Mesenteric fat pad (tissue), 1 donor: ENCODE results near the gene PNMA8B. TPM values are rescaled to one million over a fixed set of nuclear protein-coding genes. Genes with fewer than 3 reads are reported as not detected.
A peak's percentile ranks its signal among the peaks of the same experiment; 100 is the strongest.
"Not testable (repeated sequence)": the region's sequence is repeated elsewhere in the genome, so short reads cannot be mapped to it uniquely, and the experiment has no call there.

Source experiments
- DNase-seq: peaks from one replicate; pipeline ENCODE4 v3.0.0-alpha.2; 2020; ENCODE audit warnings: low spot score
- total RNA-seq: library from RNA; stranded (reverse); fragmentation: NEBNext Ultra II Directional; extraction: Animal tissue kit (Norgen Biotek cat#: 25700); gene quantifications from one replicate; pipeline ENCODE4 v1.2.1, GENCODE V29; 2021
- donor health status: DM: yes; HTN: yes; CAD: no.

The PNMA8B gene
- total RNA-seq, 1 donor from 2014 or later = 2.5 TPM

GRCh38 chr19:46514589-46515289 lies 19.1 kb upstream of the PNMA8B start:
- no peak for DNase-seq

- DNase-seq = peak; percentile 96
Observed at GRCh38 chr19:46513461-46514236, 18.0 kb upstream of the PNMA8B start.

DNA sequence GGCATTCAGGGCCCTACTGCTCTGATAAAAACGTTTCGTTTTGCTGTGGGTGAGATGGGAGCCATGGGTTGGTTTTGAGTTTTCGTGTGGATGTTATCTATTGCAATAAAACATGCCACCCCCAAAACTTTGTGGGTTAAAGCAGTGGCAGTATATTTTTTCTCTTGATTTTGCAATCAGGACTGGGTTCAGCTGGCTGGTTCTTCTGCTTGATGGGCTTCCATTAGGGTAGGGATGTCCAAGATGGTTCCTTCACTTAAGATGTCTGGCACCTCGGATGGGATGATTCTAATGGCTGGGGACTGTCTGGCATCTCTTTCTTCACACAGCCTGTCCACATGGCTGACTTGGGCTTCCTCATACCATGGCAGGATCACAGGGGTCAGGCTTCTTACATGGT lies 15.6 kb upstream of the PNMA8B start:
- DNase-seq = no peak

GRCh38 chr19:46508206-46508605 lies 12.5 kb upstream of the PNMA8B start:
- no peak for DNase-seq

GRCh38 chr19:46503848-46504453 lies 8.3 kb upstream of the PNMA8B start:
- no peak for DNase-seq

DNA sequence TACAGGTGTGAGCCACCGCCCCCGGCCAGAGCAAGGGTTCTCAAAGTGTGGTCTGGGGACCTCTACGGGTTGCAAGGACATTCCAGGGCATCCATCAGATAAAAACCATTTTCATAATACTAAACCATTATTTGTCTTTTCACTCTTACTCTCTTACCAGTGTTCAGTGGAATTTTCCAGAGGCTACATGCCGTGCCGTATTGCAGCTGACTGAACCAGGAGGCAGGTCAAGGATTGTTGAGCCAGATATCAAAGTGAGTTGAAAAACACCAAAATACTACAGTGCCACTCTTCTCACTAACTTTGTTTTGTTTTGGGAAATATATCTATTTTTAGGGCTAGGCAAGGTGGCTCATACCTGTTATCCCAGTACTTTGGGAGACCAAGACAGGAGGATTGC lies 7.2 kb upstream of the PNMA8B start:
- no peak for DNase-seq

DNA sequence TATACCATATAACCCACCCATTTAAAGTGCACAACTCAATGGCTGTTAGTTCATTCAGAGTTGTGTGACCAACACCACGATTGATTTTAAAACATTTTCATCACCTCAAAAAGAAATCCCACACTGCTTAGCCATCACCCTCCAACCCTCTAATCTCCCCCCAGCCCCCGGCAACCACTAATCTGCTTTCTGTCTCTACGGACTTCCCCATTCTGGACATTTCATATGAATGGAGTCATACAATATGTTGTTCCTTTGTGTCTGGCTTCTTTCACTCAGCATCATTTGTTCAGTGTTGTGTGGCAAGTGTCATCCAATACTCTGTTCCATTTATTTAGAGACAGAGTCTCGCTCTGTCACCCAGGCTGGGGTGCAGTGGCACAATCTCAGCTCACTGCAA lies 4.0 kb upstream of the PNMA8B start:
- DNase-seq = no peak

DNA sequence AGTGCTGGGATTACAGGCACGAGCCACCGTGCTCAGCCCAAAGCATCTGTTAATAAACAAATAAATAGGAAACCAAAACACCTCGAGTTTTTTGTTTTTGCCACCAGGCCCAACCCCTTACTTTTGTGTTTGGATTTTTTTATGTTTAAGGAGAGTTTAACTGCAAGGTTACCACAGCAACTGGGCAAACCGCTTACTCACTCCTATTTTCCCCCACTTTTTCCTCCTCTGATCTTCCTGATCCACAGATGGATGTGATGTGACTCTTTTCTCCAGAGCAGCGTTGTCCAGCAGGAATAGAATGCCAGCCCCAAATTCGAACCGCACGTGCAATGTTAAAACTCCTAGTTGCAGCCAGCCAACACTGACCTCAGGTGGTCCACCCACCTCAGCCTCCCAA lies 2.1 kb upstream of the PNMA8B start:
- no peak for DNase-seq

GRCh38 chr19:46496886-46497285 lies 1.2 kb upstream of the PNMA8B start:
- not testable (repeated sequence) for DNase-seq

DNA sequence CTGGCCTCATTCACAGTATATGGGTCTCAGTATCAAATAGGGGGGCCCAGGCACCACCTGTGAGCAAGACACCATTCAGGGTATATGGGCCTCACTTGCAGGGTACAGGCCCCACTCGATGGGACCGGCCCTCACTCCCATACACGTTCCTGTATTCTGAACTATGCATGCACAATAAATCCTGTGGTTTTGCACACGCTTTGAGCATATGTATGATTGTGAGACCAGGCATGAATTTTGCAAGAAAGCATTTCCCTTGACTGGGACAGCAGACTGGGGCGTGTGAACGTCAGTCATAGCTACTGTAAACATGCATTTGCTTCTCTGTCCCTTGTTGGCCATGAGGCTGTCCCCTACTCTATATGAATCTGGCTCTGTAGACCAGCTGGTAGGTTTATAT lies 637 bp upstream of the PNMA8B start:
- DNase-seq = no peak

GRCh38 chr19:46494941-46495785 lies 504 bp downstream of the PNMA8B start:
- no peak for DNase-seq

DNA sequence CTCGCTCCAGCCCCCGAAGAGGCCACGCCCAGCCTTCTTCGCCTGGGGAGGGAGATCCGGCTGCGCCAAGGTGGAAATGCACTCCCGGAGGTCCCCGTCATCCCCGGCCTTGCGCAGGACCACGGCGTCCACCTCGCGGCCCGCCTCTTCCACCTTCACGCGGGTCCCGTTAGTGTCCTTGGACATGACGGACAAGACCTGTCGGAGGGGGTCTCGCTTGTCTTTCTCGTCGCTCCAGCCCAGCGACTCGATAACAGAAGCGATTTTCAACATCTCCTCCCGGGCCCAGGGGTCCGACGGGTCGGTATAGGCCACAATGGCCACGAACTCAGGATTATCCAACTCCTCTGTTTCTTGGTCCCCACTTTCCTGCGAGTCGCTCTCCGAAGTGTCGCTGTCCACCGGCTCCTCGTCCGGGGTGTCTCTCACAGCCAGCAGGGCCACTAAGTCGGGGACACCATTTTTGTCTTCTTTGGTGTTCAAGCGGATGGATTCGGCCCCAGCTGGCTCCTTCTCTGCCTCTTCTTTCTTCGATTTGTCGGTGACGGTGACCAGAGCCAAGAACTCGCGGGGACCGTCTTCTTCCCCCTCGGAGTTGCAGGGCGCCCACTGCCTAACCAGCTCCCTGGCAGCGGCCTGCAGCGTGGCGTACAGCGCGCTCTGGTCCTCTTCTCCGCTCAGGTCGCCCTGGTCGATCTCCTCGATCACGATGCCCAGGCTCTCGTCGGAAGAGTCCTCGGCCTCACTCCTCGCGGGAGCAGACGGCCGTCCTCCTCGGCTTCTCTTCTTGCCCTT lies 1.3 kb downstream of the PNMA8B start:
- DNase-seq = no peak

- no peak for DNase-seq
Observed at GRCh38 chr19:46493236-46494145, 2.2 kb downstream of the PNMA8B start.

GRCh38 chr19:46492841-46493235 lies 2.8 kb downstream of the PNMA8B start:
- no peak for DNase-seq

DNA sequence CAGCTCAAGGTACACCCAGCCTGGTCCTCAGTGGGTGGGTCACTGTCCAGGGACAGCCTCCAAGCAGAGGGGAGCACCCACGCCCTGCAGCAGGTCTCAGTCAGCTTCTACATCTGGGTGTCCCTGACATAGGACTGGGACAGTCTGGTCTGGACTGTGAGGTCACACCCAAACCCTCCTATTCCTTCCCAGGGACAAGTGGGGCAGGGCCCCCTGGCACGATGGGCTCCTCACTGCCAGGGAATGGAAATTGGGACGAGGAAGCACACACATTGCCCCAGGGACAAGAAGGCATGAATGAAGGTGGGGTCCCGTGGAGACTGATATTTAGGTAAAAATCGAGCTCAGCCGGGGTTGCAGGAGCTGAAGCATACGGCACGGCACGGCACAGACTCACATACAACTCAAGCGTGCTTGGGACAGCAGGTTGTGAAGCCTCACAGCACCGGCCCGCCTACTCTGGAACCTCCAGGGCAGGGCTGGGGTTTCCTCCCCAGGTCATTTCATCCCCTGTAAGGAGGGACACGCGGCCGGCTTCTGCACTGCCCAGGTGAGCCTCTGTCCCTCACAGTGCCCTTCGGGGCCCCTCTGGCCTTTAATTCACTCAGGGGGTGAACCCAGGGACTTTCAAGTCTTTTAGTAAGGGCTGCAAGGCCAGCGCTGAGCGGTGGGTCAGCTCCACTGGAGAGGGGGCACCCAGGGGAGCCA lies 3.5 kb downstream of the PNMA8B start:
- DNase-seq = no peak

DNA sequence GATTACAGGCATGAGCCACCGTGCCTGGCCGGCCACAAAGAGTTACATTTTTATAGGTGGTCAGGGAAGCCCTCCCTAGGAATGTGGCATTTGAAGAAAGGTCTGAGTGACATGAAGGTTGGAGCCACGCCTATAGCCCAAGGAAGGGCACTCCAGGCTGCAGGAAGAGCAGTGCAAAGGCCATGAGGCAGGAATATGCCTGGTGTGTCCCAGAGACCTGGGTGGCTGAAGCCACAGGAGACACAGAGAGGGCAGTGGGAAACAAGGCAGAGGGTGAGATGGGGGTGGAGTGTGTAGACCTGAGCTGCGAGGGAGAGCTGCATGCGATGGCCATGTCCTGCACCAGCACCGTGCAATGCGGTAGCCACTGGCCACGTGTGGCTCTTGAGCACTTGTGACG lies 4.9 kb downstream of the PNMA8B start:
- no peak for DNase-seq

DNA sequence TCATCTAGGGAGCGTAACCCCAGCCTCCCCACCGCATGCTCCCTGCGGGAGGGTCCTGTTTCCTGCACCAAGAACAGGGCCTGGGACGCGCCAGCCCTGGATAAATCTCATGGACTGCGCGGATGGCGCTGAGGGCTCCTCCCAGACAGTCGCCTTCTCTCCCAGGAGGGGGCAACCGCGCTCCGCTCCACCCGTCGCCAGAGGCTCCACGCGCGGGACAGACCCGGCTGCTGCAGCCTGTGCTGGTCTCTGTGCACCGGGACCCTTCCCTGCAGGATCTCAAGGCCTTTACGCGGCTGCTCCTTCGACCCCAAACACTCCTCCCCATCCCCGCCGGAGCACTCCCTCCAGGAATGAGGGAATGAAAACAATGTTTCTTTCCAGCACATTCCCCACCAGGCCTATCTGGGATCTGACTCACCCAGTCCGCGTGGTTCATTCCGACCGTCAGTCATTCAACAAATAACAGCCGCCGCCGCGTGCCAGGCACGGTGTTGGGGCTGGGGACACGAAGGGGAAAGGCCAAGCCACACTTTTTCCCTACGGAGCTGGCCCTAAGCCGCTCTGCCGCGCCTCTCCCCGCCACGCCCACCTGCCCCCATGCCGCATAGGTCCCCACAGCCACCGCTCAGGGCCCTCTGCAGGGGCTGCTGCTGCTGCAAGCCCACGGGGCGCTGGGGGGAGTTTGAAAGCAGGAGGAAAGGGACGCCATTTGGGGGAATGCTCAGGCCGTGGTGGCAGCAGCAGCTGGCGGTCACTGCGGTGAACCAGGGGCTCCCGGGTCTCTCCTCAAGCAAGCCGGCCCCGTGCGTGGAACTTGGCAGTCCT lies 6.0 kb downstream of the PNMA8B start:
- DNase-seq = no peak

DNA sequence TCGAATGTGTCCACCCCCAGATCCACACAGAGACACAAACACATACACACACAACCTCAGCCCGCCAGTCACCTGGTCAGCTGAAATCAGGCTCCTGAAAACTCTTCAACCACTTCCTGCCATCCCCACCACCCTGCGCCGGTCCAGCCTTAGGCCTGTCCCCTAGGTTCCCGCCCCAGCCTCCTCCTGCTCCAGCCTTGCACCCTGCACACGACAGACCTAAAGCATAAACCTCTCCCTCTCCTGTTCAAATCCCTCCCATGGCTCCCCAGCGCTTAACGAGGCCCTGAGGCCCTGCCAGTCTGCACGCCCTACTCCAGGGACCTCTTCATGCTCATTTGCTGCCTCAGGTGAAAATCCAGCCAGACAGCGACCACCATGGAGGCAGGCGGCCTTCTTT lies 7.1 kb downstream of the PNMA8B start:
- no peak for DNase-seq
